Left ventricle myocardium inferior (tissue), 1 donor: ENCODE results near the gene MYL5. TPM values are rescaled to one million over a fixed set of nuclear protein-coding genes. Genes with fewer than 3 reads are reported as not detected.

ENCODE experiments used
- DNase-seq: peaks from one replicate; pipeline ENCODE4 v3.0.0-alpha.2; 2020
- H3K27ac ChIP-seq: fragments of 200-600 bp; replicated peaks from 2 replicates; pipeline ENCODE4 v1.8.0; 2021
- H3K27me3 ChIP-seq: fragments of 200-600 bp; 2 replicates; pipeline ENCODE4 v1.8.0; 2021; ENCODE audit warnings: low read depth
- H3K36me3 ChIP-seq: fragments of 200-600 bp; 2 replicates; pipeline ENCODE4 v1.8.0; 2021
- H3K4me1 ChIP-seq: fragments of 200-600 bp; 2 replicates; pipeline ENCODE4 v1.8.0; 2021
- H3K4me3 ChIP-seq: fragments of 200-600 bp; 2 replicates; pipeline ENCODE4 v1.8.0; 2021; ENCODE audit warnings: mild to moderate bottlenecking, moderate library complexity
- H3K9me3 ChIP-seq: fragments of 200-600 bp; replicated peaks from 2 replicates; pipeline ENCODE4 v1.8.0; 2021
- intact Hi-C: fragments of 100-400 bp; cut with micrococcal nuclease; formaldehyde crosslinking; loops from one replicate; pipeline ENCODE4 v1.11.0; 2022
- total RNA-seq: library from RNA; stranded (reverse); fragmentation: NEBNext Ultra II Directional; extraction: Animal tissue kit (Norgen Biotek cat#: 25700); gene quantifications from one replicate; pipeline ENCODE4 v1.2.1, GENCODE V29; 2021
- TF ChIP-seq, protein P1 (sequence below): fragments of 200-600 bp; IDR thresholded peaks from 2 replicates; pipeline ENCODE4 v1.8.0; 2021; ENCODE audit warnings: antibody characterized with exemption, mild to moderate bottlenecking, borderline replicate concordance
- donor health status: DM: no; HTN: yes; CAD: no; lungs with severe emphysema.

The MYL5 gene
- total RNA-seq, 1 donor from 2014 or later: 4.5 TPM

DNA sequence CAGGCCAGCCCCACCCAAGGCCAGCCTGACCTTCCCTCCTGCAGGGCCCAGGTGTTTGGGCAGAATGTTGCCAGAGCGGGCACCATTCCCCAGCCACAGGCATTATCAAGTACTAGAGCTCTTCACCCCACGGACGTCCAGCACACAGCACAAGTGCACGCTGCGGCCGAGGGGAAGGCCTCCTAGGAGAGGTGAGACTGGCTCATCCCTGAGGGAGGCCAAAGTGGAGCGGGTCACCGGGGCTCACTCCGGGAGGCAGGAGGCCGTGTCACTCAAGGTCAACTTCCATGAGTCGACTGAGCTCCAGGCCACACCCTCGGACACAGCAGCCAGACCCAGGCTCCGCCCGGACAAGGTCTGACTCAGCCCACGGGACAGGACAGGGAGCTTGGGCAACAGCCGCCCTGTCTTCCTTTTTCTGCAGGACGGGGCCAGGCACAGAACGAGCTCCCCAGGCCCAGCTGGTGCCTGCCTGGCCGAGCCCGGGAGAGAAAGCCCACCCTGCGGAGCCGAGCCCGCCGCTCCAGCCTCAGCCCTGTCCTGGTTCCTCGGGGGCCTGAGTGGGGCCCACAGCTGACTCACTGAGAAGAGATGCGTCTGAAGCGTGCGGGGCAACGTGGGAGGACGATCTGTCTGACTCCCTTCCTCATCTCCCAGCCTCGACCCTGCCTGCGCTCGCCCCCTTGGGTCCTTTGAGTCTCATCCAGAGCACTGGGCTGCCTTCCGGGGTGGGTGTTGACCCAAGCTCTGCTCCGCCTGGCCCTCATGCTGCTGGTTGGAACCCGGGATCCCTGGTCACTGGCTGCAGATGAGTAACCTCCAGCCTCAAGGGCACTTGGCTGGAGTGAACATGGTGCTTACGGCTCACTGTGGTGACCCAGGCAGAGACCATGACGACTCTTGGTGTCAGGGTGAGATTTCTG lies 13.0 kb downstream of the MYL5 start:
- intact Hi-C loops: no loop called here
- TF ChIP-seq, protein P1, sequence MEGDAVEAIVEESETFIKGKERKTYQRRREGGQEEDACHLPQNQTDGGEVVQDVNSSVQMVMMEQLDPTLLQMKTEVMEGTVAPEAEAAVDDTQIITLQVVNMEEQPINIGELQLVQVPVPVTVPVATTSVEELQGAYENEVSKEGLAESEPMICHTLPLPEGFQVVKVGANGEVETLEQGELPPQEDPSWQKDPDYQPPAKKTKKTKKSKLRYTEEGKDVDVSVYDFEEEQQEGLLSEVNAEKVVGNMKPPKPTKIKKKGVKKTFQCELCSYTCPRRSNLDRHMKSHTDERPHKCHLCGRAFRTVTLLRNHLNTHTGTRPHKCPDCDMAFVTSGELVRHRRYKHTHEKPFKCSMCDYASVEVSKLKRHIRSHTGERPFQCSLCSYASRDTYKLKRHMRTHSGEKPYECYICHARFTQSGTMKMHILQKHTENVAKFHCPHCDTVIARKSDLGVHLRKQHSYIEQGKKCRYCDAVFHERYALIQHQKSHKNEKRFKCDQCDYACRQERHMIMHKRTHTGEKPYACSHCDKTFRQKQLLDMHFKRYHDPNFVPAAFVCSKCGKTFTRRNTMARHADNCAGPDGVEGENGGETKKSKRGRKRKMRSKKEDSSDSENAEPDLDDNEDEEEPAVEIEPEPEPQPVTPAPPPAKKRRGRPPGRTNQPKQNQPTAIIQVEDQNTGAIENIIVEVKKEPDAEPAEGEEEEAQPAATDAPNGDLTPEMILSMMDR: no peak
- H3K4me3 ChIP-seq: peak overlapping the region; percentile 74
- H3K9me3 ChIP-seq: no peaks in the 10 kb centered on the region
- H3K4me1 ChIP-seq: peaks cover 54% of the 10 kb centered on the region
- DNase-seq: peak; percentile 92
- no peaks in the 10 kb centered on the region for H3K27me3 ChIP-seq
- H3K27ac ChIP-seq: peak overlapping the region; percentile 87
- no peaks in the 10 kb centered on the region for H3K36me3 ChIP-seq

DNA sequence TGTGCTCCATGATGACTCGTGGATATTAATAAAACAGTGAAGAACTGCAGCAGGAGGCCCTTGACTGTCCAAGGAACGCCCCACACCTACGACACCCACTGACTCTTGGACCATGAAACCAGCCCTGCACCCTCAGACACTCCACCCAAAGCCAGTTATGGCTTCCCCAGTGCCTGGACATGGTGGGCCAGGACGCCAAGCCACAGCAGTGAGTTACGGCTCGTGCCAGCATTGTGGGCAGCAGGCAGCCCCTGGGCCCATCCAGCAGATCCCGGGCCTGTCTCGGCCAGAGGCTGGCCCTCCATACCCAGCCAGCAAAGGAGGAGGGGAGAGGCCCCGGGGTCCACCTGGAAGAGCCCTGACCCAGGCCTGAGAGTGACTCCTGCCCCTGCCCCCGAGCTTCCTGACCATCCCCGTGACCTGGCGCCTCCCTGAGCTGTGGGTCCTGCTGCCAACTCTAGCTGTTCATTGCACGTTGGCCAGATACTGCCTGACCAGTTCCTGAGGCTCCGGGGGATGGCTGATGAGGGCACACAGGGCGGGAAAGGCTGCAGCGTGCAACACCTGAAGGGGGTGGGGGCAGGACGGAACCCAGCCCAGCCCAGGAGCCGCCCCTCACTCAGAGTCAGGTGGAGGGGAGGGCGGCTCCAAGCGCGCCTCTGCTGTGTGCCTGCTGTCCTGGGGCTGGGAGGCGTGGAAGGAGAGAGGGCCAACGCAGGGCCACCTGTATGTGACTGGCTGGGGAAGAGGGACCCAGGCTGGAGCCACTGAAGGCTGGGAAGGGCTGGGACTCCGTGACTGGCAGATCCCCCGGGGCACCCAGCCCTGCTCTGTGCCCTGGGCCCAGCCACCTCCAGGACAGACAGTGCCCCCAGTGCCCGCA lies 13.9 kb downstream of the MYL5 start:
- TF ChIP-seq, protein P1: no peak
- Histone ChIP-seq H3K9me3 (no peaks in the 10 kb centered on the region), H3K27ac (peak overlapping the region; percentile 87), H3K4me1 (peaks cover 50% of the 10 kb centered on the region), H3K36me3 (no peaks in the 10 kb centered on the region), H3K4me3 (peak overlapping the region; percentile 74), H3K27me3 (peaks cover 6% of the 10 kb centered on the region)
- no peak for DNase-seq
- intact Hi-C loops: no loop called here

DNA sequence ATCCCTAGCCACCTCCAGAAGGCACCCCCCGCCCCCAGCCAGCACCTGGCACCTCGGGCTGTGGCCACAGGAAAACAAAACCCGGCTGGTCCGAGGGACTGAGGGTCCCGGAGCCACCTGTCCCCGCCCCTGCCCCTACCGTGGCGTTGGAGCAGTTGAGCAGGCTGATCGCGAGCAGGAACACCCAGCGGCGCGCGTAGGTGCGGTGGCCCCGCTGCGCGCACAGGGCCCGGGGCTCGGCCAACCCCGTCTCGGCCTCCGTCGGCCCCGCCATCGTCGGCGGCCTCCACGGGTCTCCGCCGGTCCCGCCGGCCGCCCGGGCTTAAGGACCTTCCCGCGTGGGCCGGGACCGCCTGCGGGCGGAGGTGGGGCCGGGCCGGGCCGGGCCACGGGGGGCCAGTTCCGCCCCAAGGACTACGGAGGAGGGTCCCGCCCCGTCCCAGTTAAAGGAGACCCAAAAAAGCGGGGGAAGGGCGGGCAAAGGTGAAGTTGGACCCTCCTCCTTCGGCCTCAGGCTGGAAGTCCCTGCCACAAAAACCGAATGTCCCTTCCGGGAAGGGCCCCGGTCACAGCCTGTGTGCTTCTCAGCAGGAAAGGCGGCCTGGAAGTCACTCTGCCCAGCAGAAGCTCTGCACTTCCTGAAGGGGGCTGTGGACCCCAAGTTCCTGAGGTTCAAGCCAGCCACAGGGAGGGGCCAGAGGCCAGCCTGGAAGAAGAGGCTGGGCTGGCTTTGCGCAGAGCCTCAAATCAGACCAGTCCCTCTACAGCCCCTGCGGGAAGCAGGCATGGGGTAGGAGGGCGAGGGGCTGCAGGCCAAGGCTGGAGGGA lies 14.7 kb downstream of the MYL5 start, which contains the start of gene SLC49A3:
Gene SLC49A3, minus strand, starts transcription at position 298 of the 828 bp plus-strand sequence. Its CDS starts 24 bp downstream, at position 274.
- Histone ChIP-seq H3K27me3 (peaks cover 13% of the 10 kb centered on the region), H3K4me1 (peaks cover 42% of the 10 kb centered on the region), H3K27ac (peak within 1 kb of the TSS; percentile 87), H3K9me3 (no peaks in the 10 kb centered on the region), H3K36me3 (no peaks in the 10 kb centered on the region), H3K4me3 (peak within 1 kb of the TSS; percentile 74)
- intact Hi-C loops: no loop called here
- TF ChIP-seq, protein P1: no peak
- DNase-seq: peak; percentile 52

DNA sequence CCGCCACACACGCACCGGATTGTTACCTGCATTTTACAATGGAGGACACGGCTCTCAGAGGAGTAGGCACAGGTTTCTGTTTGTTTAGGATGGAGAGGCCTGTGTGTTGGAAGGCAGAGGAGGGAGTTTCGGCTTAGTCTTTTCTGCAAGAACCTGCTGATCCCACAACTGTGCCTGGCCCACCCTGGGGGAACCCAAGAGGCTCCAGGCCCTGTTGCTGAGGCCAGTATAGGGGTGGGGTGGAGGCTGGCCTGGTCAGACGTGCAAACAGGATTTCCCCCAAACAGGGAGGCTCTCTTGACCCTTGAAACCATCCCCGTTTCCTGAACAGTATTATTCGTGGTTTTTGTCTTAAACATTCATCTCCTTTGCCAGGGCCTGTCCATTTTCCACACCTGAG lies 15.4 kb downstream of the MYL5 start:
- peaks cover 16% of the 10 kb centered on the region for H3K27me3 ChIP-seq
- TF ChIP-seq, protein P1: no peak
- peaks cover 39% of the 10 kb centered on the region for H3K4me1 ChIP-seq
- no peaks in the 10 kb centered on the region for H3K9me3 ChIP-seq
- peak overlapping the region; percentile 74 for H3K4me3 ChIP-seq
- peak overlapping the region; percentile 87 for H3K27ac ChIP-seq
- H3K36me3 ChIP-seq: no peaks in the 10 kb centered on the region
- no peak for DNase-seq
- intact Hi-C loops: no loop called here
